GM12801 (cell line): Measurements from ENCODE around the gene OR10AD1.

Source experiments
- TF ChIP-seq, protein P1 (sequence below): IDR thresholded peaks from one replicate; pipeline ENCODE4 v1.5.1; 2011; ENCODE audit warnings: control low read depth; ENCODE audit not compliant: insufficient read length; ENCODE audit errors: extremely low read depth

Gene OR10AD1

DNA sequence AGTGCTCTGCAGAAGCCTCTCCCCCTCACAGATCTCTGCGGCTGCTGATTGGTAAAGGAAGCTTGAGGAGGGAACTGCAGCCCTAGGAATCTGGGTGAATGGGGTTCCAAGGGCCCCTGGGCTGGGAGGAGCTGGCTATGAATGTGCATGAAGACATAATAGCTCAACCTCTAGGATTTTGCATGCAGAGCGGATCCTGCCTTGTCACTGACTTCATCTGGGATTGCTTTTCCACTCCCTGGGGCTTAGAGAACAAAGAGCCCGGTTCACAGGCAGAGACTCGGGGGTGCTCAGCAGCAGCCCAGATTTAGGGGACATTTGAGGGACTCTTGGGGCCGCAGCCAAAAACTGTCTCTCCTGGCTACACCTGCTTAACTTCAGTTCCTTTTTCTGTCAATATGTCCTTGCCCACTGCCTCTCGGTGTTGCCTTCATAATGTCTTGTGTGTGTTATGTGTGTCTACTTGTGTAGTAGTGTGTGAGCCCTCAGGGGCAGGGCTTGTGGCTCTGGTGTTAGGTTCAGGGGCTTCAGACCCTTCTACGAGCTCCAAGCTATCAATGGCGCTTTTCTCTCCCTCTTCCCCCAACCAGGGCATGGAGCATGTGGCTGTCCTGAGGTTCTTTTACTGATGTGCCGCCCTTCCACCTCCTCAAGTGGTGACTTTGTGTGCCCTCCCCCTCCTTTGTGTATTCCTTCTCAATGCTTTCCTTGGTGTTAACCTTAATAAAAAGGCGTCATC lies 17.7 kb downstream of the OR10AD1 start:
- TF ChIP-seq, protein P1, sequence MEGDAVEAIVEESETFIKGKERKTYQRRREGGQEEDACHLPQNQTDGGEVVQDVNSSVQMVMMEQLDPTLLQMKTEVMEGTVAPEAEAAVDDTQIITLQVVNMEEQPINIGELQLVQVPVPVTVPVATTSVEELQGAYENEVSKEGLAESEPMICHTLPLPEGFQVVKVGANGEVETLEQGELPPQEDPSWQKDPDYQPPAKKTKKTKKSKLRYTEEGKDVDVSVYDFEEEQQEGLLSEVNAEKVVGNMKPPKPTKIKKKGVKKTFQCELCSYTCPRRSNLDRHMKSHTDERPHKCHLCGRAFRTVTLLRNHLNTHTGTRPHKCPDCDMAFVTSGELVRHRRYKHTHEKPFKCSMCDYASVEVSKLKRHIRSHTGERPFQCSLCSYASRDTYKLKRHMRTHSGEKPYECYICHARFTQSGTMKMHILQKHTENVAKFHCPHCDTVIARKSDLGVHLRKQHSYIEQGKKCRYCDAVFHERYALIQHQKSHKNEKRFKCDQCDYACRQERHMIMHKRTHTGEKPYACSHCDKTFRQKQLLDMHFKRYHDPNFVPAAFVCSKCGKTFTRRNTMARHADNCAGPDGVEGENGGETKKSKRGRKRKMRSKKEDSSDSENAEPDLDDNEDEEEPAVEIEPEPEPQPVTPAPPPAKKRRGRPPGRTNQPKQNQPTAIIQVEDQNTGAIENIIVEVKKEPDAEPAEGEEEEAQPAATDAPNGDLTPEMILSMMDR, result no peak

DNA sequence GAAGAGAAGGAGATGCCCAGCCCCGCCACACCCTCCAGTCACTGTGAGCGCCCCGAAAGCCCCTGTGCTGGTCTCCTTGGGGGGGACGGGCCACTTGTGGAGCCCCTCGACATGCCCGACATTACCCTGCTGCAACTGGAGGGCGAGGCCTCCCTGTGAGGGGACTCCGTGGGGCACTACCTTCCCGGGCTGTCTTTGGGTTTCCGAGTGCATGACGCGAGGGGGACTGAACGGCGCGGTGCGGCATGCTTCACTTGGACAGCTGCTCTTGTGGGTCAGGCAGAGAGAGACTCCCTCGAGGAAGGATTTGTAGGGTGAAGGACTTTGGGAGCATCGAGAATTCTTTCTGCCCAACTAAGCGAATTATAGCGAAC lies 18.6 kb downstream of the OR10AD1 start:
- TF ChIP-seq, protein P1, result no peak

GRCh38 chr12:48183876-48184548 lies 19.1 kb downstream of the OR10AD1 start:
- TF ChIP-seq, protein P1, result no peak

- TF ChIP-seq, protein P1, result no peak
These were observed 19.8 kb downstream of the OR10AD1 start, which contains the start of gene CCDC184 for GRCh38 chr12:48183091-48183875. CCDC184 (plus strand) TSS chr12:48183644; CDS start chr12:48184123, 479 bp downstream.

DNA sequence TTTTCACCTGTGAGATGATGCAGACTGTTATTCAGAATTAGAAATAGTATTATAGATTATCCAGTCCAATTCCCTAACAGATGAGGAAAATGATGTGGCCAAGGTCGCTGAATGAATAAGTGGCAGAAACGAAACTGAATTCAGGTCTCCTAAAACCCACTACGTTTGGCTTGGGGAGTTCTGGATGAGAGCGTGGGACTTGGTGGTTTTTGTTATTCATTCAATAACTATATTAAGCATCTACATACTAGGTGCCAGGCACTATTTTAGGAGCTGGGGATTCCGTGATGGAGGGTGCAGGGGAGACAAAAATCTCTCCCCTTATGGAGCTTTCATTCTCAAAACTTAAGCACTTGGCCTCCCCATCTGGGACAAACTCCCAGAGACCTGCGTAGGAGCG lies 20.5 kb downstream of the OR10AD1 start:
- TF ChIP-seq, protein P1, result no peak

- TF ChIP-seq, protein P1, result no peak
These were observed 22.1 kb downstream of the OR10AD1 start for GRCh38 chr12:48180857-48181495.

DNA sequence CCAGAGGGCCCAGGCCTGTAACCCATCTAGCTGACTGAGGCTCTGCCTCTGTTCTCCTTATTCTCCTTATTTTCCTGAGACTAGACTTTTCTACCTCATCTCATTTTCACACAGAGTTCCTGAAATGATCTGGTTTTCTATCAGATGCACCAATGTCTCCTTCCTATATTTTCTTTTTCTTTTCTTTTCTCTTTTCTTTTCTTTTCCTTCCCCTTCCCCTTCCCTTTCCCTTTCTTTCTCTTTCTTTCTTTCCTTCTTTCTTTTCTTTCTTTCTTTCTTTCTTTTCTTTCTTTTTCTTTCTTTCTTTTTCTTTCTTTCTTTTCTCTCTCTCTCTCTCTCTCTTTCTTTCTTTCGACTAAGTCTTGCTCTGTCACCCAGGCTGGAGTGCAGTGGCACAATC lies 22.7 kb downstream of the OR10AD1 start:
- TF ChIP-seq, protein P1, result no peak
